Fibroblast of skin of back (primary cell): ENCODE data around the gene AVP.
"Not testable (repeated sequence)": the region's sequence is repeated elsewhere in the genome, so short reads cannot be mapped to it uniquely, and the experiment has no call there.

Experiments used
- DNase-seq: peaks from one replicate; pipeline ENCODE4 v3.0.0-alpha.2; 2013

Gene AVP

DNA sequence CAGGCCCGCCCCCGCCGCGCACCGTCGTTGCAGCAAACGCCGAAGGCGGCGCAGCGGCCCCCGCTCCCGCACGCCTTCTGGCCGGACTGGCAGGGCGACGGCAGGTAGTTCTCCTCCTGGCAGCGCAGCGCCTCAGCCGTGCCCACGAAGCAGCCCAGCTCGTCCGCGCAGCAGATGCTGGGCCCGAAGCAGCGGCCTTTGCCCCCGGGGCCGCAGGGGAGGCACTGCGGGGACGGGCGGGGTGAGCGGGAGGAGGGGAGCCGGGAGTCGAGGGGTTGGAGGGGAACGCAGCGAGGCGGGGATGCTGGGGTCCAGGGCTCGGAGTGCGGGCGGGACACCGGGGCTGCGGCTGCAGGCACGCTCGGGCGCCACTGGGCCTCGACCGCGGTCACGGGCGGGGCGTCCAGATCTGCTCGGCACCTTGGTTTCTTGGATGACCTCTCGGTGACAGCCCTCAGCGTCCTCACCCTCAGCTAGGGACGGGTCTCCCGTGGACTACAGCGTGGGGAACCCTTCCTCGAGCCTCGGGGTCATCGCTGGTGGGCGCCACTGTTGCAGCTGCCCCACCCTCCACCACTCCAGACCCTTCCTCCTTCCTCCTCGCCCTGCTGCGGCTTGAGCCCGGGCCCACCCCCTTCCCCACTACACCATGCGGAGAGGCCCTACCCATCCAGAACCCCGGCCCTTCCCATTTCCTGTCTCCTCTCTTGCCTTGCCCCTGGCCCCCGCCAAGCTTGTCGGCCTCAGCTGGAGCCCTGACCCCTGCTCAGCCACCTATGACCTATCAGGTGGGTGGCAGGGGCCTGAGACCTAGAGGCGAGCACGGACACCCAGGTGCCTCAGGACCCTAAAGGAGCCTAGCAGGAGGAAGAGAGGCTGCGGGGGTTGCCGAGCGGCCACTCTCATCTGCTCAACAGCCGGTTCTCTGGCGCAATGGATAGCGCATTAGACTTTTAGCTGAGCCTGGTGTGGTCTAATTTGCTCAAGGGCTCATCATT lies 1.3 kb downstream of the AVP start:
- no peak for DNase-seq

DNA sequence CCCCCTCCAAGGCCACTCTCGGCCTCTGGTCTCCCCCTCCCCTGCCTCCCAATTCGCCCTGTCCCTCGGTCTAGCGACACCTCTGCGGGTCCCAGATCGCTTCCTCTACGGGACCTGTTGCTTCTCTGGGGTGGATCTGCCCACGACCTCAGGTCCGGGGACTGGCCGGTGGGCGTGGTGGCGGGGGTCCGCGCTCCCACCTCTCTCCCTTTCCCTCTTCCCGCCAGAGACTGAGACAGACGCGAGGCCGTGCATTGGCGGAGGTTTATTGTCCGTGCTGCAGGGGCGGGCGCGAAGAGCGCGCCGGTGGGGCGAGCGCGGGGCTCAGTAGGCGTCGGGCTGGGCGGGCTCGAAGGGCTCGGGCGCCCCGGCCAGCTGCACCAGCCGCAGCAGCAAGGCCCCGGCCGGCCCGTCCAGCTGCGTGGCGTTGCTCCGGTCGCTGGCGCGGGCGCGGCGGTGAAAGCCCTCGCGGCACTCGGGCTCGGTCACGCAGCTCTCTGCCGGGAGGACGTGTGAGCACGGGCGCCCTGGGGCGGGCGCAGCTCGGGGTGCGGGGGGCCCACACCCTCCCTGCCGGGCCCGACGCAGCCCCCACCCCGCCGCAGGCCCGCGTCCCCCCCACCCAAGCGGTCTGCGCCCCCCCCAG lies 2.1 kb downstream of the AVP start:
- no peak for DNase-seq

DNA sequence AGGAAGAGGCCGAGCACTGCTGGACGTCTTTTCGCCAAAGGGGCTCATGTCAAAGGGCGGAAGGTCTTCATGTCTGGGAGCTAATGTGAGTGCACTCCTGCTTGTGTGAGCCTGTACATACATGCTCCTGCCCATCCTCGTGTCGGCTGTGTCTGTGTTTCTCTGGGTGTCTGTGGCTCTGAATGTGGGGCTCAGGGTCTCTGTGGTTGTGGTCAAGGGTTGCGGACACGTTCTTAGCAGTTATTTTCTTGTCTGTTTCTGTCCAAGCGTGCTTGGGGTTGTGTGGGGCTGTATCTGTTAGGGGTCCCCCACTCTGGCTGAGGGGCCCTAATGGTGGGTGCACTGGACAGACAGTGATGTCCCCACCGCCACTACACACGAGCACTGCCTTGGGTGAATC lies 2.9 kb downstream of the AVP start:
- DNase-seq, result no peak

DNA sequence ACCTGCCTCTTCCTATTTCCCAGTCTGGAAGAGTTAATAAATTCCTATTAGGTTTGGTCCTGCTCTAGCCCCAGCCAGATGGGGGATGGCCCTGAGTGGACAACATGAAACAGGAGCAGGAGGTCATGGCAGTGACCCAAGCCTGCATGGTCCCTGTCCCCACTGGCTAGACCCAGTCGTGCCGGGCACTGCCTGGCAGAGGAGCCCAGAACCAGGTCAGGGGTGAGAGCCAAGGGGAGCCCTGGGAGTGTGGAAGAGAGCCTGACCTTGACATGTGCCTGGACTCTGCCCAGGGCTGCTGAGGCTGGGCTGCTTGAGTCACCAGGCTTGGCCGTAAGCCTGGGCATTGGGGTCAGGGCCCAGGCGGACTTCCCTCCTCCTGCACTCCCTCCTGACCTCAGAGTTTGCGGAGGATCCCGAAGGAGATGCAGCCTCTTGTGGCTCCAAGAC lies 3.6 kb downstream of the AVP start:
- no peak for DNase-seq

DNA sequence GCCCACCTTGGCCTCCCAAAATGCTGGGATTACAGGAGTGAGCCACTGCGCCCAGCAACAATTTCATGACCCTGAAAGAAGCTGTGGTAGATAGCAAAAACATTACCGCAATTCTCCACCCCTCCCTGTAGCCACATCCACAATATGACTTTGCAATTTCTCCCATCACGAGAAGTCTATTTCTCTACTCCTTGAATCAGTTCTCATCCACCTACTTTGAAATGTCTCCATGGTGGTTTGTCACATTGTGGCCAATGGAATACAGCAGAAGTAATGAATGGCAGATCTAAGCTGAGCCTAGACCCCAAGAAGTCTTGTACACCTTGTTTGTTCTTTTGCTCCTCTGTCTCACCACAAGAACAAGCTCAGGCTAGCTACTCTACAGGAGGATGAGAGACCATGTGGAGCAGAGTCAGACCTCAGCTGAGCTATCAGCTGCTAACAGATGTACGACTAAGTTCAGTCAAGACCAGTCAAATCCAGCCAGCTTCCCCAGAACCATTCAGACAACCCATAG lies 6.8 kb downstream of the AVP start:
- no peak for DNase-seq

DNA sequence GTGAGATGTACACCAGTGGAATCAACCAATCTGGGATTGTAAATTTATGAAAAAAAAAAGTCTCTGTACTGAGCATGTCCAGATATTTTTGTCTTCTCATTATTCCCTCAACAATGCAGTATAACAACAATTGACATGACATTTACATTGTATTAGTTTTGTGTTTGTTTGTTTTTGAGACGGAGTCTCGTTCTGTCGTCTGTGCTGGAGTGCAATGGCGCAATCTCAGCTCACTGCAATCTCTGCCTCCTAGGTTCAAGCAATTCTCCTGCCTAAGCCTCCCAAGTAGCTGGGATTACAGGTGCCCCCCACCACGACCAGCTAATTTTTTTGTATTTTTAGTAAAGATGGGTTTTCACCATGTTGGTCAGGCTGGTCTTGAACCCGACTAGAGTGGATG lies 9.2 kb downstream of the AVP start:
- not testable (repeated sequence) for DNase-seq

DNA sequence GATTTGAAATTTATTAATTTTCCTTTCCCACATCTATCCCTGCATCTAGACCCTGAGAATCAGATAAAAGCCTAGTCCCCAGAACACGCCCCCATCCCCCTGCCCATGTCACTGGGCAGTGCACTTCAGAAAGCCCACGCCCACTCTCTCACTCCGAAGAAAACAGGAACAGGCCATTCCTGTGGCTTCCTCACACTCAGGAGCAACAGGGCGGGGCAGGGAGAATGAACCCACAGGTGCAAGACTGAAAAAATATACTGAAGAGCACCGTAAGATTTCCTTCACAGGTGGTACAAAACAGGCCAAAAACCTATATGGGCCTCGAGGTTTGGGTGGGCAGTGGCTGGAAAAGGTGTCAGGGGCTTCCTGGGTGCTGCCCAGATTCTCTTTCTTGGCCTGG lies 9.7 kb downstream of the AVP start:
- DNase-seq, result no peak

DNA sequence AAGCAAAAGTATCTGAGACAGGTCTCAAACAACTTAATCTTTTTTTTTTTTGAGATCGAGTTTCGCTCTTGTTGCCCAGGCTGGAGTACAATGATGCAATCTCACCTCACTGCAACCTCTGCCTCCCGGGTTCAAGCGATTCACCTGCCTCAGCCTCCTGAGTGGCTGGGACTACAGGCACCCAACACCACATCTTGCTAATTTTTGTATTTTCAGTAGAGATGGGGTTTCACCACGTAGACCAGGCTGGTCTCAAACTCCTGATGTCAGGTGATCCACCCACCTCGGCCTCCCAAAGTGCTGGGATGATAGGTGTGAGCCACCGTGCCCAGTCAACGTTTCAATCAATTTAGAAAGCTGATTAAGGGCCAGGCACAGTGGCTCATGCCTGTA lies 11.3 kb downstream of the AVP start:
- not testable (repeated sequence) for DNase-seq

DNA sequence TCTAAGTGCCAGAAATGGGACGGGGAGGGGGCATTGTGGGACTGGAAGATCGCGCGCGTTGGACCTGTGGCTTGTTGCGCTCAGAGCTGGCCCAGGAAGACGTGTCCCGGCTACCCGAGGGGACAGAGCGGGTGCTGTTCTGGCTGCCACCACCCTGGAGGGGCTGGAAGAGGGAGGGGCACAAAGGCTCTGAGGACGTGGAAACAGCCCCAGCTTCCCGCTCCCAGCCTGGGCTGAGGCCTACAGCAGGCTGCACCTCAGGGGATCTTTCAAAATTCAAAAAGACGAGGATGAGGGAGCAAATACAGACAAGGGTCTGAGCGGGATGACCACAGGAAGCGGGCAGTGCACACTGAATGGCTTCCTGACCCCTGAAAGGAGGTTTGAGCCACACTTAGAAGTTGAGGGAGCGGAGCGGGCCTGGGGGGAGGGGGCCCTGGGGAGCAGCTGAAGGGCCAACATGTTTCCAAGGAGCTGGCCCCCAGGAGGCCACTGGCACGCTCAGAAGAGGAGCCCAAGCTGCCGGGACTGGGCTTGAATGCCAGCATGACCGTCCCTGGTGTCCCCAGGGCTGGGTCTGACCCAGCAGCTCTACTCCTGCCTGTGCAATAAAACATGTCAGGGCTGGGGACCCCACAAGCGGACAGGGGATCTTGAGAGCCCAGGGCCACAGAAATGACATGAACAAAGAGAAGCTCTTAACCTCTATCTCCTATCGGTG lies 11.8 kb downstream of the AVP start:
- no peak for DNase-seq

DNA sequence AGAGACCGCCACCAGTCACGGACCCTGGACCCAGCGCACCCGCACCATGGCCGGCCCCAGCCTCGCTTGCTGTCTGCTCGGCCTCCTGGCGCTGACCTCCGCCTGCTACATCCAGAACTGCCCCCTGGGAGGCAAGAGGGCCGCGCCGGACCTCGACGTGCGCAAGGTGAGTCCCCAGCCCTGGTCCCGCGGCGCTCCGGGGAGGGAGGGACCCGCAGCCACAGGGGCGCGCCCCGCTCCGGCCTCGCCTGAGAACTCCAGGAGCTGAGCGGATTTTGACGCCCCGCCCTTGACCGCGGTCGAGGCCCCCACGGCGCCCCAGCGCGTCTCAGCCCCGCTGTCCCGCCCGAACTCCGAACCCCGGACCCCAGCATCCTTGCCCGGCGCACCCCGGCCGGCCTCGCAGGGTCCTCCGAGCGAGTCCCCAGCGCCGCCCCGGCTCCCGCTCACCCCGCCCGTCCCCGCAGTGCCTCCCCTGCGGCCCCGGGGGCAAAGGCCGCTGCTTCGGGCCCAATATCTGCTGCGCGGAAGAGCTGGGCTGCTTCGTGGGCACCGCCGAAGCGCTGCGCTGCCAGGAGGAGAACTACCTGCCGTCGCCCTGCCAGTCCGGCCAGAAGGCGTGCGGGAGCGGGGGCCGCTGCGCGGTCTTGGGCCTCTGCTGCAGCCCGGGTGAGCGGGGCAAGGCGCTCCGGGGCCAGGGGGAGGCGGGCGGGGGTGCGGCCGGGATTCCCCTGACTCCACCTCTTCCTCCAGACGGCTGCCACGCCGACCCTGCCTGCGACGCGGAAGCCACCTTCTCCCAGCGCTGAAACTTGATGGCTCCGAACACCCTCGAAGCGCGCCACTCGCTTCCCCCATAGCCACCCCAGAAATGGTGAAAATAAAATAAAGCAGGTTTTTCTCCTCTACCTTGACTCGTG lies 12.7 kb downstream of the AVP start, which contains the start of gene OXT:
OXT (plus strand) TSS at position 11 of the 920 bp plus-strand sequence; CDS start at position 47, 36 bp downstream.
- DNase-seq, result peak; percentile 47

DNA sequence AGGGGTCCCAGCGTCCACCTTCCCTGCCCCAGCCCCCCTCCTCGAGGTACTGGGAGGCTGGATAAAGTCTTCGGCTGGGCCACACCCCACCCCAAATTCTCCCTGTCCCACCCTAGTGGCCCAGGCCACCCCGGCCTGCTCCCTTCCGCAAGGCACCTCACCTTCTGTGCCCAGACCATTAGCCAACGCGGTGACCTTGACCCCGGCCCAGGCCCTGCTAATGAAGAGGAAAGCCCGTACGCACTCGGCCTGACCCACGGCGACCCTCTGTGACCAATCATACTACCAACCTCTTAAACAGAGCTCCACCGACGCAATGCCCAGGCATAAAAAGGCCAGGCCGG lies 13.3 kb downstream of the AVP start:
- DNase-seq, result no peak

DNA sequence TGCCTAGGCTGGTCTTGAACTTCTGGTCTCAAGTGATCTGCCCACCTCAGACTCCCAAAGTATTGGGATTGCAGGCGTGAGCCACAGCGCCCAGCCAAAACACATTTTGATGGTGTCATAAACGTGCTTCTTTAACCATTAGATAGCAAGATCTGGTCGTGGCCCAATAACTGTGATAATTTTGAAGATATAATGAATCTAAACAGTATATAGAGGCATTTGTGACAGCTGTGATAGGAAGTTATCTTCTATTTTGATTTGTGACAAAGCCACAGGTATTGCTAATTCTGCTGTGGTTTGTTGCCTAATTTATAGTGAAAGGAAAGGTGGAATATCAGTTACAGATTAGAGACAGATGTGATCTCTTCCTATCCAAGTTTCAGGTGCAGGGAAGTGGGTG lies 13.8 kb downstream of the AVP start:
- no peak for DNase-seq

DNA sequence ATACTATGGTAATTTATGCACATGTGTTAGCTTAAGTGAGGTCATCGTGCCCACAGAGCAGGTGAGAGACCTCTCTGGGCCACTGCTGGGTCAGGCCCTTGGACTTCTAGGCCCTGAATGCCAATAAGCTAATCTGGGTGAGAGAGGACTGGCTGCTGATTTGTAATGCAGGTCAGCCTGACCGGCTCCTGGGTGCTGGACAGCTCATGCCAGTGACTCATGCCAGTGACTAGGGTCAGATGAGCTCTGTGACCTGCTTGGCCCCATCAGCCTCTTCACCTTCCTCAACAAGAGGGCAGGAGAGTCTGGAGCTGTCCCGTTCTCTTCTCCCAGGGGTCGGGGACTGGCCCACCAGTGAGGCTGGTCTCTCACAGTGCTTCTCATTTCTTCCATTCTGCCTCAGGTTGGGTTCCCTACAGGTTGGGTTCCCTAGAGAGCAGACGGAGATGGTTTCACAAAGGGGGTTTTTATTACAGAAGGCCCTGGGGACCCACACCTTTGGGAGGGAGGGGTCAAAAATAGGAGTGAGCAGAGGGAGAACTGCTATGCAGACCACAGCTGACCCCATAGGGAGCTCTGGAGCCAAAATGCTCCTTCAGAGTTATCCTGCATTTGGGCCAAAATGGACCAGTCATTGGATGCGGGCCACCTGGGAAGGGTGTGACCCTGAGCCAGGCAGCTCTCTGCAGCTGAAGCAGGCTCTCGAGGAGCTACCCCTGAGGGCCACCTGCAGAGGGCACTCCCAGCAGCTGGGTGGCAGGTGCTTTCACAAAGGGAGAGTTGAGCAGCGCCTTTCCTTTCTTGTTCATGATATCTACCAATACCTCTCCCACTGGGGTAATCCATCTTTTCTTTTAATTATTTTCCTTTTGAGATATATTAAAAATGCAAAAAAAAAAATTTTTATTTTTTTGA lies 15.3 kb downstream of the AVP start:
- no peak for DNase-seq

DNA sequence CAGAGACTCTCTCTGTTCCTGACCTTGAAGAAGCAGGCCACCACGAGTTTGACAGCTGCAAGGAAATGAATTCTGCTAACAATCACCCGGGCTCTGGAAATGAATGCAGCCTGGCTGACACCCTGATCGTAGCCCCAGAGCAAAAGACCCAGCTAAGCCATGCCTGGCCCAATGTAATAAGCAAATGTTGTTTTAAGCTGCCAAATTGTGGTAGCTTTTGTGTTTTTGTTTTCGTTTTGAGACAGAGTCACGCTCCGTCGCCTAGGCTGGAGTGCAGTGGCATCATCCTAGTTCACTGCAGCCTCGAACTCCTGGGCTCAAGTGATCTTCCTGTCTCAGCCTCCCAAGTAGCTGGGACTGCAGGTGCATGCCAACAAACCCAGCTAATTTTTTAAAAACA lies 16.4 kb downstream of the AVP start:
- no peak for DNase-seq

DNA sequence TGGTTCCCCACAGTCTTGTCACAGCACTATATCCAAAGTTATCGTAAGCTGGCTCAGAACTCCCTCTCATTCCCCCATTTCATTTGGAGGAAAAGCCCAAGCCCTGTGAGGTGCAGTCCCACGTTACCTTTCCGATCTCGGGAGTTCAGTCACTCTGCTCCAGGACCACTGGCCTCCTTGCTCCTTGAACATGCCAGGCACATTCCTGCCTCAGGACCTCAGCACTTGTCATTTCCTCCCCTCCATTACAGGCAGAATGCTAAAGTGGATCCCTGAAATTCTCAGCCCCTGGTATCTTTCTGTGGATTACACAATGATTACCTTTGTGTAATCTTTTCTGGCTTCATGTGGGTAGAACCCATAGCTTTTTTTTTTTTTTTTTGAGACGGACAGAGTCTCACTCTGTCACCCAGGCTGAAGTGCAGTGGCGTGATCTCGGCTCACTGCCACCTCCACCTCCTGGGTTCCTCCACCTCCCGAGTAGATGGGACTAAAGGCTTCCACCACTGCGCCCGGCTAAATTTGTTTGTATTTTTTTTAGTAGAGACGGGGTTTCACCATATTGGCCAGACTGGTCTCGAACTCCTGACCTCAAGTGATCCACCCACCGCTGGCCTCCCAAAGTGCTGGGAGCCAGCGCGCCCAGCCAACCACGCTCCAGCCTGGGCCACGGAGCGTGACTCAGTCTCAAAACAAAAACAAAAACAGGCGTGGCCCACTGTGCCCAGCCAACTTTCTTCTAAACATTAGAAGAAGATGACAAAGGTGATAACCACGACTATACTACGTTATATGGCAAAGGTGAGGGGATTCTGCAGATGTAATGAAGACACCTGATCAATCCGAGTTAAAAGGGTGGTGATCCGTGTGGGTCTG lies 17.1 kb downstream of the AVP start:
- DNase-seq, result no peak

DNA sequence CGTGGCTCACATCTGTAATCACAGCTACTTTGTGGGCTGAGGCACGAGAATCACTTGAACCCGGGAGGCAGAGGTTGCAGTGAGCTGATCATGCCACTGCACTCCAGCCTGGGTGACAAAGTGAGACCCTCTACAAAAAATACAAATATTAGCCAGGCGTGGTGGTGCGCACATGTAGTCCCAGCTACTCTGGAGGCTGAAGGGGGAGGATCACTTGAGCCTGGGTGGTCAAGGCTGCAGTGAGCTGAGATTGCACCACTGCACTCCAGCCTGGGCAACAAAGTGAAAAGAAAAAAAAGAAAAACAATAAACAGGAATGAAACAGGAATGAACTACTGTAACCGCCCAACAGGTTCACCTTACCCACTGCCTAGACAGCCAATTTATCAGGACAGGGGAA lies 20.4 kb downstream of the AVP start:
- not testable (repeated sequence) for DNase-seq

DNA sequence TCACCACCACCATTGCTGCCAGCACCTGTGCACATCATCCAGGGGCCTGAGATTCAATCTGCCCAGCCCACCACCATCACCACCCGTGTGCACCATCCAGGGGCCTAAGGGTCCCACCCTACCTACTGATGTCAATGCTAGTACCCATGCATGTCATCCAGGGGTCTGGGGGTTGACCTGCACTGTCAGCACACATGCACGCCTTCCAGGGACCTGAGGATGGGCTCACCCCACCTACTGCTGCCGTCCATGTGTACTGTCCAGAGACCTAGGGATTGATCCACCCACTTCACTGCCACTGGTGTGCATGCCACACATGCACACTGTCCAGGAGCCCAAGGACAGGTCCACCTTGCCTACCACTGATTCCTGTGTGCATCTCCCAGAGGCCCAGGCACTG lies 25.0 kb downstream of the AVP start:
- DNase-seq, result no peak

DNA sequence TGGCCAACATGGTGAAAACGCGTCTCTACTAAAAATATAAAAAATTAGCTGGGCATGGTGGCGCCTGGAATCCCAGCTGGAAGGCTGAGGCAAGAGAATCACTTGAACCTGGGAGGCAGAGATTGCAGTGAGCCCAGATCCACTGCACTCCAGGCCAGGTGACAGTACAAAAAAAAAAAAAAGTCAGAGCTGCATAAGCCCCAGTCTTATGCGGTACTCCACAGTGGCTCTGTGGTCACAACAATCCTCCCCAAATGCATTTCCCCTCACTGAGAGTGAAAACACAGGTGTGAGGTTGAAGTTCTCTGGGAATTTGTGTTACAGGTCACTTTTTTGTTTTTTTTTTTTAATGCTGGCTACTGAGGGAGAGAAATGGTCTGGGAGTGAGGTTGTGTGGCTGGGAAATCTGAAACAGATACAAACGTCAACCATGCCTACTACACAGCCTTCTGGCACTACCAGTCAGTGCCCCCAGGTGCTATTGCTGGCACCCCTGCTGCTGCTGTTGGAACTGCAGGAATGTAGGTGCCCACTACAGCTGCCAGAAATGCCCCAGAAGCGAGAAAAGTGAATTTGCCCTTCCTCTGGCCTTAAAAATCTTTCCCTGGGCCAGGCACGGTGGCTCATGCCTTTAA lies 33.0 kb downstream of the AVP start:
- DNase-seq, result no peak
